Pancreas (tissue), 10 donors: ENCODE measurements around the gene MORC1. TPM values are rescaled to one million over a fixed set of nuclear protein-coding genes. Genes with fewer than 3 reads are reported as not detected.
A peak's percentile ranks its signal among the peaks of the same experiment; 100 is the strongest.

Experiments used
- ATAC-seq, 4 donors: fragments of 200-7000 bp; cut with Tn5 transposase; one replicate each; pipeline versions ENCODE4 v1.8.0 to v1.9.1; 2020; ENCODE audit warnings: mild to moderate bottlenecking in 4 of 4, moderate library complexity in 4 of 4
- DNase-seq, 6 donors: peaks; one replicate each; pipeline ENCODE4 v3.0.0-alpha.2; 2020
- FAIRE-seq: peaks from 2 replicates; lab custom pipeline; 2012; peaks lifted over from hg19 to GRCh38; lab: Jason Lieb, UNC
- H3K27ac ChIP-seq, 4 donors: fragments of 200-600 bp; sonication (generic); 1 replicate in 3 of 4; 2 replicates in 1 of 4; pipeline versions ENCODE4 v1.5.0 to v1.8.0; 2020
- H3K27me3 ChIP-seq, 4 donors: fragments of 200-600 bp; one replicate each; pipeline ENCODE4 v1.8.0; 2021
- H3K36me3 ChIP-seq, 3 donors: fragments of 200-600 bp; sonication (generic) in 1 of 3; one replicate each; pipeline versions ENCODE4 v1.5.0 to v1.8.0; 2020 to 2021
- H3K4me1 ChIP-seq, 3 donors: fragments of 200-600 bp; one replicate each; pipeline ENCODE4 v1.8.0; 2021
- H3K4me3 ChIP-seq, 4 donors: fragments of 200-600 bp; sonication (generic) in 2 of 4; one replicate each; pipeline versions ENCODE4 v1.5.0 to v1.8.0; 2020 to 2021
- H3K9me3 ChIP-seq, 4 donors: fragments of 200-600 bp; one replicate each; pipeline ENCODE4 v1.8.0; 2021
- WGBS, 2 donors: extraction: QIAGEN DNeasy Blood & Tissue Kit; methylation state at CpG; one replicate each; pipeline ENCODE4 v1.1.7; 2013; 5-methylcytosine and 5-hydroxymethylcytosine counted together
- intact Hi-C, 3 donors: fragments of 100-400 bp; cut with DNase I; formaldehyde crosslinking; loops; one replicate each; pipeline versions ENCODE4 v1.11.1 to v1.14.2; 2022
- polyA plus RNA-seq, 2 donors: library from polyadenylated mRNA; stranded (reverse); fragments of 200-250 nt; gene quantifications; one replicate each; pipeline ENCODE4 v1.2.3, GENCODE V29; 2013
- total RNA-seq, 6 donors: library from RNA; stranded (reverse); fragmentation: NEBNext Ultra II Directional in 4 of 6; extraction: Animal tissue kit (Norgen Biotek cat#: 25700) in 4 of 6; gene quantifications; one replicate each; pipeline versions ENCODE4 v1.2.1 to v1.2.4, GENCODE V29; 2021 to 2023
- TF ChIP-seq, protein P1 (sequence below), 4 donors: fragments of 200-600 bp; sonication (generic) in 3 of 4; IDR thresholded peaks; one replicate each; pipeline versions ENCODE4 v1.5.0 to v1.8.0; 2021; ENCODE audit warnings: antibody characterized with exemption in 4 of 4
- donor health status: healthy with polysubstance abuse.
- donor health status: DM: no; HTN: no; CAD: no; lungs with moderate emphysema.
- donor health status: DM: no; HTN: no; CAD: no.
- donor health status: control.
- donor health status: control.
- donor health status: Bipolar disorder and iron deficiency.
- donor health status: DM: yes; HTN: yes; CAD: no.
- donor health status: DM: no; HTN: no; CAD: no.
- donor health status: DM: no; HTN: no; CAD: no.
- donor health status: DM: yes; HTN: yes; CAD: no.

The MORC1 gene
- total RNA-seq (not detected), polyA plus RNA-seq (not detected)

DNA sequence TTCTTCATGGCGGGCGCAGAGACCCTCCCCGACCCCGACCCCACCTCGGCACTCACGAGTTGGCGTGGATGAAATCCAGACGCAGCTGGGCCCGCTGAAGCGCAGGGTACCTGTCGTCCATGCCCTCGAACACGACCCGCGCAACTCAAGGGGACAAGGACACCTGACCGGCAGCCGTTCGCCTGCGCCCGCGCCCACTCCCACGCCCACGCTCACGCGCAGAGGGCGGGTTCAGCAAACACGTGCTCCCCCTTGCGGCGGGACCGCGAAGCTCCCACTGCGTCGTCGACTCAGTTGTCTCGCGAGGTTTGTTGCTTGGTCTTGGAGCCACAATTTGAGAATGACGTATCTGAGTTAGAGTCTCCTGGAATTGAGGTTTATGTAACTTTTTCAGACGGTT lies at the start of gene MORC1:
MORC1 (minus strand) TSS at position 196 of the 400 bp plus-strand sequence; CDS start at position 121, 75 bp downstream.
- H3K36me3 ChIP-seq, result no peaks in the 10 kb centered on the region
- TF ChIP-seq, protein P1, sequence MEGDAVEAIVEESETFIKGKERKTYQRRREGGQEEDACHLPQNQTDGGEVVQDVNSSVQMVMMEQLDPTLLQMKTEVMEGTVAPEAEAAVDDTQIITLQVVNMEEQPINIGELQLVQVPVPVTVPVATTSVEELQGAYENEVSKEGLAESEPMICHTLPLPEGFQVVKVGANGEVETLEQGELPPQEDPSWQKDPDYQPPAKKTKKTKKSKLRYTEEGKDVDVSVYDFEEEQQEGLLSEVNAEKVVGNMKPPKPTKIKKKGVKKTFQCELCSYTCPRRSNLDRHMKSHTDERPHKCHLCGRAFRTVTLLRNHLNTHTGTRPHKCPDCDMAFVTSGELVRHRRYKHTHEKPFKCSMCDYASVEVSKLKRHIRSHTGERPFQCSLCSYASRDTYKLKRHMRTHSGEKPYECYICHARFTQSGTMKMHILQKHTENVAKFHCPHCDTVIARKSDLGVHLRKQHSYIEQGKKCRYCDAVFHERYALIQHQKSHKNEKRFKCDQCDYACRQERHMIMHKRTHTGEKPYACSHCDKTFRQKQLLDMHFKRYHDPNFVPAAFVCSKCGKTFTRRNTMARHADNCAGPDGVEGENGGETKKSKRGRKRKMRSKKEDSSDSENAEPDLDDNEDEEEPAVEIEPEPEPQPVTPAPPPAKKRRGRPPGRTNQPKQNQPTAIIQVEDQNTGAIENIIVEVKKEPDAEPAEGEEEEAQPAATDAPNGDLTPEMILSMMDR (IDR thresholded peaks at IDR 0.05), result no peak
- H3K27ac ChIP-seq, result no peak within 1 kb of the TSS
- no peak for ATAC-seq
- WGBS, 2 donors, result 92 to 95% methylated on average over 38 of the region's 38 CpGs
- FAIRE-seq, result no peak
- H3K4me1 ChIP-seq, result no peaks in the 10 kb centered on the region
- peak in 2 of 6 donors; percentile 17 to 48 for DNase-seq
- H3K4me3 ChIP-seq, result no peak within 1 kb of the TSS
- H3K9me3 ChIP-seq, result no peaks in the 10 kb centered on the region
- no peaks in the 10 kb centered on the region for H3K27me3 ChIP-seq
- intact Hi-C loops, result no loop called here

DNA sequence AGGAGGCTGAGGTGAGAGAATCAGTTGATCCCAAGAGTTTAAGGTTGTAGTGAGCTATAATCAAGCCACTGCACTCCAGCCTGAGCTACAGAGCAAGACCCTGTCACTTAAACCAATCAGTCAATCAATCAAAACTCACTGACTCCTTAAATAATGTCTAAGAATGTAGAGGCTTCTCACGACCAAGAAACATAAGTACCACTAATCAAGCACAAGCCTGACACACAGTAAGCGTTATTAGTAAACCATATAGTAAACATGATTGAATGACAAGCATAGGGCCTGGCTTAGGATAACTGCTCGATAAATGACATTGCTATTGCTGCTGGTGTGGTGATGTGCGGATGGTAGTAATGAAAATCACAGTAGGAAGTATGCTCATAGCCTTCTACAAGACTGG lies 48.0 kb upstream of the MORC1 start:
- TF ChIP-seq, protein P1 (IDR thresholded peaks at IDR 0.05), result no peak
- no peak for FAIRE-seq
- WGBS, 2 donors, result 66 to 76% methylated on average over 4 of the region's 4 CpGs

GRCh38 chr3:109161487-109162123 lies 43.7 kb upstream of the MORC1 start:
- FAIRE-seq, result no peak
- Histone ChIP-seq H3K27ac (no peak overlapping the region), H3K27me3 (no peaks in the 10 kb centered on the region), H3K9me3 (no peaks in the 10 kb centered on the region), H3K36me3 (no peaks in the 10 kb centered on the region), H3K4me1 (no peaks in the 10 kb centered on the region), H3K4me3 (no peak overlapping the region)
- TF ChIP-seq, protein P1 (IDR thresholded peaks at IDR 0.05), result no peak
- intact Hi-C loops, result no loop called here
- no peak for DNase-seq
- ATAC-seq, result no peak
- WGBS, 2 donors, result 29 to 30% methylated on average over 2 of the region's 2 CpGs

More for the DNA sequence above, 48.0 kb upstream of the MORC1 start:
- intact Hi-C loops, result no loop called here
- Histone ChIP-seq H3K9me3 (no peaks in the 10 kb centered on the region), H3K27ac (no peak overlapping the region), H3K4me1 (no peaks in the 10 kb centered on the region), H3K4me3 (no peak overlapping the region), H3K36me3 (no peaks in the 10 kb centered on the region), H3K27me3 (no peaks in the 10 kb centered on the region)
- ATAC-seq (no peak), DNase-seq (no peak)

- ATAC-seq (no peak), DNase-seq (no peak), FAIRE-seq (no peak)
- no peak overlapping the region for H3K4me3 ChIP-seq
- H3K27ac ChIP-seq, result no peak overlapping the region
- H3K9me3 ChIP-seq, result no peaks in the 10 kb centered on the region
- H3K4me1 ChIP-seq, result no peaks in the 10 kb centered on the region
- H3K27me3 ChIP-seq, result no peaks in the 10 kb centered on the region
- TF ChIP-seq, protein P1 (IDR thresholded peaks at IDR 0.05), result no peak
- intact Hi-C loops, result no loop called here
- no peaks in the 10 kb centered on the region for H3K36me3 ChIP-seq
- WGBS, 2 donors, result 22 to 25% methylated on average over 1 of the region's 1 CpG
Measured at GRCh38 chr3:109155828-109156227, 37.9 kb upstream of the MORC1 start.

DNA sequence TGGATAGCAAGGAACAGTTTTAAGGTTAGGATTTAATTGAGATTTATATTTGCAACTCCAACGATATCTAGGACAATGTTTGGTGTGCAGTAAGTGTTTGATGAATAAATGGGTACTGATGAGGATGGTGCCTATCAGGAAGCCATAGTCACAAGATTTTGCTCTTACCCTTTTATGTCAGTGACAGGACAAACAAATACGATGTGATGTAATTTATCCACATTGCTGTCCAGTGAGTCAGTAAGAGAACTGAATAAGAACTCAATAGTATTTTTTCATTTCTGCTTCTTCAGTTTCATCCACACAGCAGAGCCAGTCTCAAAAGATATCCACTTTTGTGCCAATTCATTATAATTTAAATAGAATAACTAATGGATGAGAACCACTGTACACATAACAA lies 37.0 kb upstream of the MORC1 start:
- ATAC-seq (no peak), FAIRE-seq (no peak), DNase-seq (no peak)
- Histone ChIP-seq H3K4me1 (no peaks in the 10 kb centered on the region), H3K9me3 (no peaks in the 10 kb centered on the region), H3K4me3 (no peak overlapping the region), H3K27ac (no peak overlapping the region), H3K36me3 (no peaks in the 10 kb centered on the region), H3K27me3 (no peaks in the 10 kb centered on the region)
- intact Hi-C loops, result no loop called here
- 53 to 62% methylated on average over 2 of the region's 2 CpGs for WGBS, 2 donors
- TF ChIP-seq, protein P1 (IDR thresholded peaks at IDR 0.05), result no peak
